Skeletal muscle satellite cell (primary cell): Measurements from ENCODE around the gene DAB1.

Experiments
- H3K27me3 ChIP-seq: 2 replicates; pipeline ENCODE4 v1.7.0; 2013; ENCODE audit warnings: low read length; ENCODE audit not compliant: control insufficient read depth, insufficient read depth
- H3K36me3 ChIP-seq: 2 replicates; pipeline ENCODE4 v1.7.0; 2013; ENCODE audit warnings: mild to moderate bottlenecking, control low read depth, low read length; ENCODE audit not compliant: insufficient read depth
- H3K4me1 ChIP-seq: 2 replicates; pipeline ENCODE4 v1.7.0; 2013; ENCODE audit warnings: low read length; ENCODE audit not compliant: control insufficient read depth, insufficient read depth
- H3K4me2 ChIP-seq: 2 replicates; pipeline ENCODE4 v1.7.0; 2013; ENCODE audit warnings: mild to moderate bottlenecking, low read length
- H3K4me3 ChIP-seq: 2 replicates; pipeline ENCODE4 v1.7.0; 2013; ENCODE audit warnings: low read length
- H3K9ac ChIP-seq: 2 replicates; pipeline ENCODE4 v1.7.0; 2013; ENCODE audit warnings: mild to moderate bottlenecking, low read depth, low read length, moderate library complexity
- H3K9me3 ChIP-seq: replicated peaks from 2 replicates; pipeline ENCODE4 v1.7.0; 2013; ENCODE audit warnings: mild to moderate bottlenecking, control low read depth, low read length

DAB1 gene

GRCh38 chr1:57289781-57290180 lies 134.1 kb downstream of the DAB1 start:
- Histone ChIP-seq H3K9me3 (no peaks in the 10 kb centered on the region), H3K36me3 (no peaks in the 10 kb centered on the region), H3K4me2 (no peak overlapping the region), H3K4me3 (no peak overlapping the region), H3K9ac (no peak overlapping the region), H3K4me1 (no peaks in the 10 kb centered on the region), H3K27me3 (no peaks in the 10 kb centered on the region)

- Histone ChIP-seq H3K9ac (no peak overlapping the region), H3K4me1 (no peaks in the 10 kb centered on the region), H3K36me3 (no peaks in the 10 kb centered on the region), H3K9me3 (no peaks in the 10 kb centered on the region), H3K27me3 (no peaks in the 10 kb centered on the region), H3K4me2 (no peak overlapping the region), H3K4me3 (no peak overlapping the region)
Measured at GRCh38 chr1:57285992-57286391, 137.9 kb downstream of the DAB1 start.

GRCh38 chr1:57282411-57282810 lies 141.4 kb downstream of the DAB1 start:
- no peak overlapping the region for H3K4me2 ChIP-seq
- H3K27me3 ChIP-seq: no peaks in the 10 kb centered on the region
- no peak overlapping the region for H3K4me3 ChIP-seq
- H3K4me1 ChIP-seq: no peaks in the 10 kb centered on the region
- no peak overlapping the region for H3K9ac ChIP-seq
- H3K9me3 ChIP-seq: no peaks in the 10 kb centered on the region
- no peaks in the 10 kb centered on the region for H3K36me3 ChIP-seq

- Histone ChIP-seq H3K4me1 (no peaks in the 10 kb centered on the region), H3K9ac (no peak overlapping the region)
Measured at GRCh38 chr1:57281324-57281723, 142.5 kb downstream of the DAB1 start.

GRCh38 chr1:57279909-57280666 lies 143.8 kb downstream of the DAB1 start:
- no peaks in the 10 kb centered on the region for H3K9me3 ChIP-seq
- H3K4me2 ChIP-seq: no peak overlapping the region
- H3K27me3 ChIP-seq: no peaks in the 10 kb centered on the region
- no peak overlapping the region for H3K9ac ChIP-seq
- H3K4me3 ChIP-seq: no peak overlapping the region
- no peaks in the 10 kb centered on the region for H3K36me3 ChIP-seq
- no peaks in the 10 kb centered on the region for H3K4me1 ChIP-seq

More at GRCh38 chr1:57281324-57281723, 142.5 kb downstream of the DAB1 start:
- no peaks in the 10 kb centered on the region for H3K36me3 ChIP-seq
- H3K9me3 ChIP-seq: no peaks in the 10 kb centered on the region
- no peaks in the 10 kb centered on the region for H3K27me3 ChIP-seq
- no peak overlapping the region for H3K4me2 ChIP-seq
- H3K4me3 ChIP-seq: no peak overlapping the region

GRCh38 chr1:57278558-57278957 lies 145.3 kb downstream of the DAB1 start:
- no peaks in the 10 kb centered on the region for H3K36me3 ChIP-seq
- H3K4me3 ChIP-seq: no peak overlapping the region
- H3K27me3 ChIP-seq: no peaks in the 10 kb centered on the region
- no peak overlapping the region for H3K4me2 ChIP-seq
- H3K4me1 ChIP-seq: no peaks in the 10 kb centered on the region
- H3K9ac ChIP-seq: no peak overlapping the region
- H3K9me3 ChIP-seq: no peaks in the 10 kb centered on the region

GRCh38 chr1:57277681-57278080 lies 146.2 kb downstream of the DAB1 start:
- Histone ChIP-seq H3K9me3 (no peaks in the 10 kb centered on the region), H3K4me3 (no peak overlapping the region), H3K9ac (no peak overlapping the region), H3K4me2 (no peak overlapping the region), H3K27me3 (no peaks in the 10 kb centered on the region), H3K4me1 (no peaks in the 10 kb centered on the region), H3K36me3 (no peaks in the 10 kb centered on the region)

GRCh38 chr1:57276918-57277317 lies 146.9 kb downstream of the DAB1 start:
- no peaks in the 10 kb centered on the region for H3K9me3 ChIP-seq
- no peak overlapping the region for H3K4me2 ChIP-seq
- H3K4me1 ChIP-seq: no peaks in the 10 kb centered on the region
- no peak overlapping the region for H3K9ac ChIP-seq
- no peak overlapping the region for H3K4me3 ChIP-seq
- H3K36me3 ChIP-seq: no peaks in the 10 kb centered on the region
- H3K27me3 ChIP-seq: no peaks in the 10 kb centered on the region

- no peaks in the 10 kb centered on the region for H3K36me3 ChIP-seq
- H3K4me1 ChIP-seq: no peaks in the 10 kb centered on the region
- no peak overlapping the region for H3K4me2 ChIP-seq
- no peak overlapping the region for H3K9ac ChIP-seq
- H3K9me3 ChIP-seq: no peaks in the 10 kb centered on the region
- no peaks in the 10 kb centered on the region for H3K27me3 ChIP-seq
- H3K4me3 ChIP-seq: no peak overlapping the region
Measured at GRCh38 chr1:57272601-57273000, 151.3 kb downstream of the DAB1 start.

- Histone ChIP-seq H3K36me3 (no peaks in the 10 kb centered on the region), H3K4me3 (no peak overlapping the region), H3K9me3 (no peaks in the 10 kb centered on the region), H3K4me1 (no peaks in the 10 kb centered on the region), H3K9ac (no peak overlapping the region), H3K27me3 (no peaks in the 10 kb centered on the region), H3K4me2 (no peak overlapping the region)
Measured at GRCh38 chr1:57272150-57272549, 151.7 kb downstream of the DAB1 start.

GRCh38 chr1:57270927-57271698 lies 152.7 kb downstream of the DAB1 start:
- no peak overlapping the region for H3K4me2 ChIP-seq
- H3K36me3 ChIP-seq: no peaks in the 10 kb centered on the region
- no peak overlapping the region for H3K9ac ChIP-seq
- H3K27me3 ChIP-seq: no peaks in the 10 kb centered on the region
- no peaks in the 10 kb centered on the region for H3K9me3 ChIP-seq
- no peaks in the 10 kb centered on the region for H3K4me1 ChIP-seq
- no peak overlapping the region for H3K4me3 ChIP-seq
